Right atrium auricular region (tissue), 2 donors: ENCODE results near the gene PCDHGC5. TPM values are rescaled to one million over a fixed set of nuclear protein-coding genes. Genes with fewer than 3 reads are reported as not detected.
A peak's percentile ranks its signal among the peaks of the same experiment; 100 is the strongest.

Experiments used
- DNase-seq: peaks from one replicate; pipeline ENCODE4 v3.0.0-alpha.2; 2019; ENCODE audit warnings: low spot score
- H3K27ac ChIP-seq, 2 donors: fragments of 200-600 bp; sonication (generic); 1 replicate in 1 of 2; 2 replicates in 1 of 2; pipeline ENCODE4 v1.5.1; 2016 to 2019
- H3K27me3 ChIP-seq, 2 donors: fragments of 200-600 bp; sonication (generic); one replicate each; pipeline versions ENCODE4 v1.5.1 to v1.6.0; 2017 to 2019
- H3K36me3 ChIP-seq: fragments of 200-600 bp; sonication (generic); one replicate; pipeline ENCODE4 v1.5.1; 2016
- H3K4me1 ChIP-seq, 2 donors: fragments of 200-600 bp; sonication (generic); one replicate each; pipeline versions ENCODE4 v1.5.1 to v1.6.0; 2017 to 2019
- H3K4me3 ChIP-seq, 2 donors: fragments of 200-600 bp; sonication (generic); 1 replicate in 1 of 2; 2 replicates in 1 of 2; pipeline ENCODE4 v1.5.1; 2017 to 2019; ENCODE audit warnings: mild to moderate bottlenecking in 1 of 2, moderate library complexity in 1 of 2
- H3K9me3 ChIP-seq, 2 donors: fragments of 200-600 bp; sonication (generic); one replicate each; pipeline ENCODE4 v1.5.1; 2019
- CTCF ChIP-seq, 2 donors: fragments of 200-600 bp; sonication (generic); IDR thresholded peaks; one replicate each; pipeline ENCODE4 v1.5.1; 2019; ENCODE audit warnings: antibody characterized with exemption in 2 of 2
- total RNA-seq, 2 donors: library from RNA; depleted of rRNA; stranded (reverse); fragments of >200 nt; gene quantifications; one replicate each; pipeline ENCODE4 v1.1.0, GENCODE V29; 2016

PCDHGC5 gene
- total RNA-seq, 2 donors from 2014 or later, result 1.4 to 1.7 TPM

- no peaks in the 10 kb centered on the region for H3K9me3 ChIP-seq
- H3K27me3 ChIP-seq, result no peaks in the 10 kb centered on the region
- TF ChIP-seq CTCF (IDR thresholded peaks at IDR 0.05), result no peak
- no peak for DNase-seq
- H3K4me3 ChIP-seq, result no peak overlapping the region
- peaks cover 32% of the 10 kb centered on the region for H3K36me3 ChIP-seq
- H3K27ac ChIP-seq, result no peak overlapping the region
- H3K4me1 ChIP-seq, result peaks cover 0 to 66% of the 10 kb centered on the region in 2 donors
Observed at GRCh38 chr5:141518618-141519015, 29.7 kb downstream of the PCDHGC5 start.

- DNase-seq, result no peak
- Histone ChIP-seq H3K4me1 (peaks cover 0 to 62% of the 10 kb centered on the region in 2 donors), H3K27ac (peak overlapping the region; percentile 74 to 82), H3K9me3 (no peaks in the 10 kb centered on the region), H3K27me3 (no peaks in the 10 kb centered on the region), H3K4me3 (no peak overlapping the region), H3K36me3 (peaks cover 37% of the 10 kb centered on the region)
- TF ChIP-seq CTCF (IDR thresholded peaks at IDR 0.05), result no peak
Observed at GRCh38 chr5:141519605-141520565, 31.0 kb downstream of the PCDHGC5 start.

GRCh38 chr5:141521244-141521781, 32.4 kb downstream of the PCDHGC5 start:
- Histone ChIP-seq H3K27ac (peak overlapping the region; percentile 74 to 82), H3K4me1 (peaks cover 0 to 54% of the 10 kb centered on the region in 2 donors), H3K9me3 (no peaks in the 10 kb centered on the region), H3K27me3 (no peaks in the 10 kb centered on the region), H3K4me3 (no peak overlapping the region), H3K36me3 (peaks cover 45% of the 10 kb centered on the region)
- no peak for DNase-seq
- TF ChIP-seq CTCF (IDR thresholded peaks at IDR 0.05), result no peak

GRCh38 chr5:141522301-141522700, 33.4 kb downstream of the PCDHGC5 start:
- H3K27ac ChIP-seq, result peak overlapping the region; percentile 74 to 82
- DNase-seq, result no peak
- no peak overlapping the region for H3K4me3 ChIP-seq
- H3K27me3 ChIP-seq, result no peaks in the 10 kb centered on the region
- H3K9me3 ChIP-seq, result no peaks in the 10 kb centered on the region
- no peak for TF ChIP-seq CTCF (IDR thresholded peaks at IDR 0.05)
- H3K4me1 ChIP-seq, result peaks cover 0 to 49% of the 10 kb centered on the region in 2 donors
- H3K36me3 ChIP-seq, result peaks cover 45% of the 10 kb centered on the region

GRCh38 chr5:141523991-141524390, 35.1 kb downstream of the PCDHGC5 start:
- DNase-seq, result no peak
- no peak for TF ChIP-seq CTCF (IDR thresholded peaks at IDR 0.05)
- Histone ChIP-seq H3K4me1 (peaks cover 0 to 59% of the 10 kb centered on the region in 2 donors), H3K27ac (peak overlapping the region in 1 of 2 donors; percentile 38), H3K9me3 (no peaks in the 10 kb centered on the region), H3K4me3 (no peak overlapping the region), H3K36me3 (peaks cover 57% of the 10 kb centered on the region), H3K27me3 (no peaks in the 10 kb centered on the region)
